AG04450 (cell line): ENCODE measurements around the gene CDC42EP5. TPM values are rescaled to one million over a fixed set of nuclear protein-coding genes. Genes with fewer than 3 reads are reported as not detected.

Source experiments
- CTCF ChIA-PET: fragments of 300-600, 350-600 bp; formaldehyde crosslinking; extraction: SDS; loops from one replicate; lab custom pipeline; 2022; ENCODE audit warnings: antibody characterized with exemption, inconsistent platforms; lab: Charles Lee
- POLR2A ChIA-PET: fragments of 350-600 bp; formaldehyde crosslinking; extraction: SDS; loops from one replicate; lab custom pipeline; 2021; ENCODE audit warnings: antibody characterized with exemption, inconsistent platforms; lab: Yijun Ruan, JAX
- DNase-seq: peaks from one replicate; pipeline ENCODE4 v3.0.0-alpha.2; 2011; ENCODE audit warnings: low read depth, low spot score
- H3K27ac ChIP-seq: one replicate; pipeline ENCODE4 v1.5.1; 2012; ENCODE audit warnings: low read depth, low read length, control low read depth
- H3K27me3 ChIP-seq: one replicate; pipeline ENCODE4 v1.6.0; 2012; ENCODE audit warnings: low read length; ENCODE audit not compliant: control insufficient read depth, insufficient read depth
- H3K4me3 ChIP-seq: 2 replicates; pipeline ENCODE4 v1.5.1; 2011; ENCODE audit warnings: mild to moderate bottlenecking, low read depth, low read length, control low read depth
- H3K9me3 ChIP-seq: 2 replicates; pipeline ENCODE4 v1.5.1; 2012; ENCODE audit warnings: low read length; ENCODE audit not compliant: control insufficient read depth, insufficient read depth
- polyA plus RNA-seq: library from polyadenylated mRNA; depleted of rRNA; stranded (reverse); fragments of >200 nt; gene quantifications from 2 replicates; pipeline ENCODE4 v1.2.3, GENCODE V29; 2011; rRNA removed
- small RNA-seq: library from RNA; depleted of rRNA; stranded (forward); fragments of <200 nt; gene quantifications from one replicate; pipeline ENCODE3, GENCODE V24; 2012; ENCODE audit warnings: low read depth; ENCODE audit not compliant: insufficient read length
- TF ChIP-seq, protein P1 (sequence below): IDR thresholded peaks from 2 replicates; pipeline ENCODE4 v1.5.1; 2011; ENCODE audit warnings: low read depth, low read length, control low read depth, inconsistent platforms

CDC42EP5 gene
- polyA plus RNA-seq, 1 experiment = 12.3 TPM

DNA sequence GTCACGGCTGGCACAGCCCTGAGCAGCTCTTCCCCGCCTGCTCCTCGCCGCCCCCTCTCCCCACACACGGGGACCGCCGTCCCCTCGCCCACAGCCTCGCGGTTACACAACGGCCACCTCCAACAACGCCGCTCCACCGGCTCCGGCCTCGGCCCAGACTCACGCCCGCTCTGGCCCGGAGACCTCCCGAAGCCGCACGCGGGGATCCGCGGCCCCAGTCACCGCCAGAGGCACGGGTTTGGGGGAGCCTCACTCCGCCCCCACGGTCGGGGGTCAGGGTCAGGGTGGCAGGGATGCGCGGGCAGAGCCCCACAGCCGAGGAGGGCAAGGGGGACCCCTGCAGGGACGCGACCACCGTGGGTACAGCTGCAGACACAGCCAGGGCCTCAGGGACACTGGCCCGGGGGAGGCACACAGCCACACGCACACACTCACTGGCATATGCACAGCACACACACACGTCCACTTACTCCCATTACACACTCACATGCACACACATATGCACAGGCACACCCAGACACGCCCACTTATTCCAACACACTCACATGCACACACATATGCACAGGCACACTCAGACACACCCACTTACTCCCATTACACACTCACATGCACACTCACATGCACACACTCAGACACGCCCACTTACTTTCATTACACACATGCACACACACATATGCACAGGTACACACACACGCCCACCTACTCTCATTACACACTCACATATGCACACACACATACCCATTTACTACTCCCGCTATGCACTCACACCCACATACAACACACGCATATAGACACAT is 56.2 kb downstream of the CDC42EP5 start:
- H3K9me3 ChIP-seq = peaks cover 4% of the 10 kb centered on the region; the same call in 1 of the 2 replicates
- TF ChIP-seq, protein P1, sequence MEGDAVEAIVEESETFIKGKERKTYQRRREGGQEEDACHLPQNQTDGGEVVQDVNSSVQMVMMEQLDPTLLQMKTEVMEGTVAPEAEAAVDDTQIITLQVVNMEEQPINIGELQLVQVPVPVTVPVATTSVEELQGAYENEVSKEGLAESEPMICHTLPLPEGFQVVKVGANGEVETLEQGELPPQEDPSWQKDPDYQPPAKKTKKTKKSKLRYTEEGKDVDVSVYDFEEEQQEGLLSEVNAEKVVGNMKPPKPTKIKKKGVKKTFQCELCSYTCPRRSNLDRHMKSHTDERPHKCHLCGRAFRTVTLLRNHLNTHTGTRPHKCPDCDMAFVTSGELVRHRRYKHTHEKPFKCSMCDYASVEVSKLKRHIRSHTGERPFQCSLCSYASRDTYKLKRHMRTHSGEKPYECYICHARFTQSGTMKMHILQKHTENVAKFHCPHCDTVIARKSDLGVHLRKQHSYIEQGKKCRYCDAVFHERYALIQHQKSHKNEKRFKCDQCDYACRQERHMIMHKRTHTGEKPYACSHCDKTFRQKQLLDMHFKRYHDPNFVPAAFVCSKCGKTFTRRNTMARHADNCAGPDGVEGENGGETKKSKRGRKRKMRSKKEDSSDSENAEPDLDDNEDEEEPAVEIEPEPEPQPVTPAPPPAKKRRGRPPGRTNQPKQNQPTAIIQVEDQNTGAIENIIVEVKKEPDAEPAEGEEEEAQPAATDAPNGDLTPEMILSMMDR = no peak
- no peak for DNase-seq
- CTCF ChIA-PET = no interaction called here
- H3K27me3 ChIP-seq = peaks cover 46% of the 10 kb centered on the region
- no peak overlapping the region for H3K4me3 ChIP-seq
- POLR2A ChIA-PET = no interaction called here
- no peak overlapping the region for H3K27ac ChIP-seq

DNA sequence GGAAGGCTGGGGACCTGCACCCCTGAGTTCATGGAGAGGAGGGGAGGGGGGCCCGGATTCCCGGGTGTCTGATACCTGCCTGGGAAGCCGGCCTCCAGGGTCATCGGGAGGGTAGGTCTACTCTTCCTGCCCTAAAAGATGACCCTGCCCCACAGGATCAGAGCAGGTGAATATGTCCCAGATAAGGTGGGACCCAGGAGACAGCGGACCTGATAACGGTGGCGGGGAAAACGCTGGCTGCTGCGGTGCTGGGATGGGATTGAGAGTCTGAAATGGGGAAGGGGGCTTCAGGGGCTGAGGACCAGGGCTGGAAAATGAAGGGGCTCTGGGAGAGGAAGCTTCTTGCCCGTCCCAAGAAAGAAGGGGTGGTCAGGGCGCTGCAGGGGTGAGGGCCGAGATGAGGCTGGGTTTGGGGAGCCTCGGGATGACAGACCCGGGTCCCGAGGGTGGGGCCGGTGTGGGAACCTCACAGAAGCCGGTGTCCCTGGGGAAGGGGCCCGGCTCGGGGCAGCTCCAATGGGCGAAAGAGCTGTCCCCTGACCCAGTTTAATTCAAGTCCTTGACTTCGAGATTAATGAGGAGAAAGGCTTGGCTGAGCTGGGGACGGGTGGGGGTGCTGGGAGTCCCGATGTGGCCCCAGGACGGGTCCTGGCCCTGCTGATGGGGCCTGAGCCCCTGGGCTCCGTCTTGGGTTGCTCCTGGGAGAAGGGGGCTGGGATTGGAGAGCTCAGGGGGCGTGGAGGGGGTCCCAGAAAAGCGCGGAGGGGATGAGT is 57.0 kb downstream of the CDC42EP5 start:
- DNase-seq = no peak
- ChIA-PET CTCF (no interaction called here), POLR2A (no interaction called here)
- Histone ChIP-seq H3K27ac (no peak overlapping the region), H3K27me3 (peaks cover 39% of the 10 kb centered on the region), H3K4me3 (no peak overlapping the region), H3K9me3 (peaks cover 4% of the 10 kb centered on the region; the same call in 1 of the 2 replicates)
- TF ChIP-seq, protein P1 = no peak

DNA sequence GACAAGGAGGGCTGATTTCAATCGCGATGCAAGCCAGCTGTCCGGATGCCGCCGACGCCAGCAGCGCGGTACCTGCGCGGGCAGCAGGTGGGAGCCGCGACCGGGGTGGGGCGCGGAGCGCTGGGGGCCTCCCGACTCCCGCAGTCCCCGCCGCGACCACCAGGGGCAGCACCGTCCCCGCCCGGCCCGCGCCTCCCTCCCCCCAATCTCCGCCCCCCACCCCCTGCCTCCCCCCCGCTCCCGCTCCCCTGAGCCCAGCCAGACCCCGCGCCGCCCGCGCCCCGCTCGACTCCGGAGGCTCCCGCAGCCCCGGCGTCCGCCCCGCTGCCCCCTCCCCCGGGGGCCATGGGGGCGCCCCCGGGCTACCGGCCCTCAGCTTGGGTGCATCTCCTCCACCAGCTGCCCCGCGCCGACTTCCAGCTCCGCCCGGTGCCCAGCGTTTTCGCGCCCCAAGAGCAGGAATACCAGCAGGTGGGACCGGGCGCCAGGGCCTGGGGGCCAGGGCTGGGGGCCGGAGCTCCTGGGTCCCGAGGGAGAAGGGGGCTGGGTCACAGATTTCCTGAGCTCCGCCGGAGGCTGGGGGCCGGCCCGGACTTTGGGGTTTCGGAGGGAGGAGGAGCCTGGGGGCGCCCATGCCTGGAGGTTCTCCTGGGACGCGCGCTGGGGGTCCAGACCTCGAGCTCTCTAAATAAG is 57.7 kb downstream of the CDC42EP5 start, which contains the start of gene TTYH1:
Gene TTYH1 (plus strand): TSS at position 257 of the 693 bp plus-strand sequence. CDS start 89 bp downstream, at position 346.
- H3K4me3 ChIP-seq = no peak within 1 kb of the TSS
- H3K27ac ChIP-seq = no peak within 1 kb of the TSS
- TF ChIP-seq, protein P1 = no peak
- POLR2A ChIA-PET = no interaction called here
- CTCF ChIA-PET = no interaction called here
- no peak for DNase-seq
- peaks cover 5% of the 10 kb centered on the region for H3K9me3 ChIP-seq
- peaks cover 36% of the 10 kb centered on the region for H3K27me3 ChIP-seq

Small RNA genes lying within 50 kb of the gene (small RNA-seq; reads per million reads assigned to genes)
- not detected for gene AC245884.3

Other genes starting within 250 kb of the CDC42EP5 start
- gene LILRA6, start 230.5 kb downstream of the CDC42EP5 start, polyA plus RNA-seq = not detected in 2 replicates
- not detected in 2 replicates for gene LILRB5, start 216.0 kb downstream of the CDC42EP5 start, polyA plus RNA-seq
- not detected in 2 replicates for gene LILRB2, start 192.2 kb downstream of the CDC42EP5 start, polyA plus RNA-seq
- gene LILRA5, start 160.1 kb downstream of the CDC42EP5 start, polyA plus RNA-seq = not detected in 2 replicates
- gene LILRA4, start 134.1 kb downstream of the CDC42EP5 start, polyA plus RNA-seq = not detected in 2 replicates
- gene LAIR1, start 108.4 kb downstream of the CDC42EP5 start, polyA plus RNA-seq = not detected in 2 replicates
- not detected in 2 replicates for gene TTYH1, start 57.8 kb downstream of the CDC42EP5 start, polyA plus RNA-seq
- 16.1 and 25.2 TPM in 2 replicates for gene LENG8, start 24.1 kb downstream of the CDC42EP5 start, polyA plus RNA-seq
- 0.63 and 1.3 TPM in 2 replicates for gene LENG9, start 9.5 kb downstream of the CDC42EP5 start, polyA plus RNA-seq
- gene LAIR2, start 29.5 kb upstream of the CDC42EP5 start, polyA plus RNA-seq = not detected in 2 replicates
- gene LILRA2, start 100.5 kb upstream of the CDC42EP5 start, polyA plus RNA-seq = not detected in 2 replicates
- not detected in 2 replicates for gene LILRA1, start 120.3 kb upstream of the CDC42EP5 start, polyA plus RNA-seq
- gene LILRB1, start 157.2 kb upstream of the CDC42EP5 start, polyA plus RNA-seq = not detected in 2 replicates
- gene LILRB4, start 189.7 kb upstream of the CDC42EP5 start, polyA plus RNA-seq = 0.06 and 0.10 TPM in 2 replicates